Tibial nerve (tissue), 4 donors: ENCODE measurements around the gene MPC1. TPM values are rescaled to one million over a fixed set of nuclear protein-coding genes. Genes with fewer than 3 reads are reported as not detected.

Experiments used
- DNase-seq, 2 donors: peaks; one replicate each; pipeline ENCODE4 v3.0.0-alpha.2; 2019; ENCODE audit warnings: low spot score in 2 of 2
- H3K27ac ChIP-seq, 4 donors: fragments of 200-600 bp; sonication (generic) in 3 of 4; one replicate each; pipeline ENCODE4 v1.5.1; 2017 to 2019; ENCODE audit warnings: mild to moderate bottlenecking in 1 of 4
- H3K27me3 ChIP-seq, 2 donors: fragments of 200-600 bp; sonication (generic) in 1 of 2; one replicate each; pipeline versions ENCODE4 v1.5.1 to v1.6.0; 2017 to 2019
- H3K36me3 ChIP-seq, 3 donors: fragments of 200-600 bp; sonication (generic); one replicate each; pipeline ENCODE4 v1.5.1; 2018 to 2019
- H3K4me1 ChIP-seq, 4 donors: fragments of 200-600 bp; sonication (generic) in 3 of 4; one replicate each; pipeline ENCODE4 v1.5.1; 2017 to 2019
- H3K4me3 ChIP-seq, 4 donors: fragments of 200-600 bp; sonication (generic) in 3 of 4; one replicate each; pipeline ENCODE4 v1.5.1; 2017 to 2019; ENCODE audit warnings: mild to moderate bottlenecking in 1 of 4, moderate library complexity in 1 of 4
- H3K9me3 ChIP-seq, 4 donors: fragments of 200-600 bp; sonication (generic) in 3 of 4; one replicate each; pipeline ENCODE4 v1.5.1; 2017 to 2019
- EP300 ChIP-seq, 2 donors: sonication (generic); formaldehyde crosslinking; IDR thresholded peaks; one replicate each; pipeline ENCODE4 v1.6.1; 2017; ENCODE audit warnings: antibody characterized with exemption in 2 of 2, mild to moderate bottlenecking in 1 of 2
- POLR2A ChIP-seq, 2 donors: fragments of 450-650 bp; IDR thresholded peaks; one replicate each; pipeline ENCODE4 v1.6.1; 2017; ENCODE audit warnings: antibody characterized with exemption in 2 of 2, mild to moderate bottlenecking in 2 of 2, moderate library complexity in 2 of 2
- WGBS, 2 donors: methylation state at CpG; one replicate each; pipeline ENCODE4 v1.1.5; 2018; 5-methylcytosine and 5-hydroxymethylcytosine counted together
- total RNA-seq, 4 donors: library from RNA; depleted of rRNA; stranded (reverse); fragments of >200 nt; gene quantifications; one replicate each; pipeline ENCODE4 v1.1.0, GENCODE V29; 2016
- TF ChIP-seq, protein P1 (sequence below), 5 experiments: fragments of 200-600 bp in 3 of 5; fragments of 450-650 bp in 2 of 5; sonication (generic) in 3 of 5; IDR thresholded peaks; one replicate each; pipeline ENCODE4 v1.5.1; 2016 to 2019; ENCODE audit warnings: antibody characterized with exemption in 5 of 5, mild to moderate bottlenecking in 3 of 5, moderate library complexity in 2 of 5

Gene MPC1
- total RNA-seq = 10 to 100 TPM; 29.8 to 70.1 (median 53.7) TPM

DNA sequence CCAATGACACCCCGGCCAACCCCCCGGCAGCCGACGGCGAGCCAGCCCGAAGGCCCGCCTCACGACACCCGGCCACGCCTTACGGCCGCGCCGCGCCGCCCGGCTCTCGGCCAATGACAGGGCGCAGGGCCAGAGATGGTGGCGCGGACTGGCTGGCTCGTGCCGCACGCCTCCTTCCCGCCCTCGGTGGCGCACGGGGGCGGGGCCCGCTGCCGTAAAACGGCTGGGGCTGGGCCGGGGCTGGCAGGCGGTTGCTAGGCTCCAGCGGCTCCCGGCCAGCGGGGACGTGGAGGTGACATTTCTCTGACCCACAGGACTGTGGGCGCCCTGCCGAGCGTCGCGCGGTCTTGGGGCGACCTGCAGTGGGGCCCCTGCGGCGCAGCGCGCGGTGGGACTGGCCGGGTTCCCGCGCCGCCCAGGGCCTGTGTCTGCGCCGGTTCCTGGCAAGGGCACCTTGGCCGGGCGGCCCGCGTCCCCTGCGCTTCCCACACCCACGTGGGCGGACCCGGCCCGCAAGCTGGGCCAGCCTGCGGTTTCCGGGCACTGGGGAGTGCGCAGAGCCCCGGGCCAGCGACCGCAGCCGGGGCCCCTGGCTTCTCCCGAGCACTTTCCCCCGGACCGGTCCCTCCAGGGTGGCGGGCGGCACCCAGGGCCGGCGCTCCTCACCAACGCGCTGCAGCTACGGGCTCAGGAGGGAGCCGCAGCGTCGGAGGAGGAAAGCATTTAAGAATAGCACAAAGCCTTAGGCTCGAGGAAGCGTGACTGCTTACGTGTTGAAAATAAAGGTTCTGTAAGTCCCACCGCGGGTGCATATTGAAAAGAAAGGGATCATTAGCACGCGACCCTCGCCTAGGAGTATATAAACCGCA is at the start of gene MPC1:
Gene MPC1, minus strand, starts transcription at position 8 of the 869 bp plus-strand sequence. CDS start 64 bp downstream, outside the sequence.
- no peaks in the 10 kb centered on the region for H3K27me3 ChIP-seq
- H3K4me1 ChIP-seq = peaks cover 0 to 31% (median 6%) of the 10 kb centered on the region in 4 donors
- no peaks in the 10 kb centered on the region for H3K36me3 ChIP-seq
- H3K27ac ChIP-seq = peak within 1 kb of the TSS; percentile 80 to 95 (median 93)
- H3K9me3 ChIP-seq = no peaks in the 10 kb centered on the region
- DNase-seq = peak; percentile 91 to 93
- WGBS, 2 donors = 0% methylated on average over 24 to 65 of the region's 94 CpGs
- peak within 1 kb of the TSS; percentile 85 to 96 (median 92) for H3K4me3 ChIP-seq
- TF ChIP-seq EP300 (IDR thresholded peaks at IDR 0.05) = no peak
- TF ChIP-seq, protein P1, sequence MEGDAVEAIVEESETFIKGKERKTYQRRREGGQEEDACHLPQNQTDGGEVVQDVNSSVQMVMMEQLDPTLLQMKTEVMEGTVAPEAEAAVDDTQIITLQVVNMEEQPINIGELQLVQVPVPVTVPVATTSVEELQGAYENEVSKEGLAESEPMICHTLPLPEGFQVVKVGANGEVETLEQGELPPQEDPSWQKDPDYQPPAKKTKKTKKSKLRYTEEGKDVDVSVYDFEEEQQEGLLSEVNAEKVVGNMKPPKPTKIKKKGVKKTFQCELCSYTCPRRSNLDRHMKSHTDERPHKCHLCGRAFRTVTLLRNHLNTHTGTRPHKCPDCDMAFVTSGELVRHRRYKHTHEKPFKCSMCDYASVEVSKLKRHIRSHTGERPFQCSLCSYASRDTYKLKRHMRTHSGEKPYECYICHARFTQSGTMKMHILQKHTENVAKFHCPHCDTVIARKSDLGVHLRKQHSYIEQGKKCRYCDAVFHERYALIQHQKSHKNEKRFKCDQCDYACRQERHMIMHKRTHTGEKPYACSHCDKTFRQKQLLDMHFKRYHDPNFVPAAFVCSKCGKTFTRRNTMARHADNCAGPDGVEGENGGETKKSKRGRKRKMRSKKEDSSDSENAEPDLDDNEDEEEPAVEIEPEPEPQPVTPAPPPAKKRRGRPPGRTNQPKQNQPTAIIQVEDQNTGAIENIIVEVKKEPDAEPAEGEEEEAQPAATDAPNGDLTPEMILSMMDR (IDR thresholded peaks at IDR 0.05) = peak in 1 of 5 experiments; percentile 31
- TF ChIP-seq POLR2A (IDR thresholded peaks at IDR 0.05) = peak; percentile 22 to 83

DNA sequence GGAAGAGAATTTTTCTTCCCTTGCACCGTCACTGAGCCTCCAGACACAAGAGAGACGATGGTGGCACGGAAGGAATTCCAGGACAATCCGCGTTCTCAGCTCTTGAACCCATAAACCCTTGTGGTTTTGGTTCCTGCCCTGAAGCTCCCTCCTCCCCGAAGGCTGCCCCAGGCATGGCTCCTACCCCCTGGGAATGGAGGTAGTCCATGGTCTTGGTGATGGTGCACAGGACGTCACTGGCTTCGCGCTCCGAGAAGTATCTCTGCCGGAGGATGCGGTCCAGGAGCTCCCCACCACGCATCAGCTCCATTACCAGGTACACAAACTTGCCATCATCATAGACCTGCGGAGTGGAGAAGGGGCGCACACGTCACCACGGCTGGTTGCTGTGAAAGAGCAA is 47.5 kb upstream of the MPC1 start:
- no peak for DNase-seq
- no peak overlapping the region for H3K27ac ChIP-seq
- 93 to 97% methylated on average over 17 of the region's 17 CpGs for WGBS, 2 donors

DNA sequence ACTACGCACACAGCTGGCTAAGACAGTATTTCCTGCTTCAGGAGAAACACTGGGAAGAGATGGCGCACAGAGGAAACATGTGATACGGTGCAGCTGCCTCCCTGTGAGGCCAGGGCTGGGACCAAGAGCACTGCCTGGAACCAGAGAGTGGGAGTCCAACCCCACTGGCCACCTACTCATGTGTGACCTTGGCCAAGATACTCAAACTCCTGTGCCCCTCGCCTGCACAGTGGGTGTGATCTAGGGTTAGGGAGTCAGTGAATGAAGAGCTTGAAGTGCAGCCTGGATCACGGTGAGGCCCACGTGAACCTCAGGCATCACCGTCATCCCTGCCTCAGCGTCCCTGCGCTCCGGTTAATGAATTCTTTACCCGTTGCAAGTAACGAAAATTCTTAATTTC is 41.7 kb upstream of the MPC1 start:
- Histone ChIP-seq H3K4me1 (no peaks in the 10 kb centered on the region), H3K36me3 (peaks cover 0 to 60% (median 0%) of the 10 kb centered on the region in 3 donors), H3K27ac (peak overlapping the region in 2 of 4 donors; percentile 11 to 71), H3K27me3 (no peaks in the 10 kb centered on the region), H3K4me3 (no peak overlapping the region), H3K9me3 (no peaks in the 10 kb centered on the region)
- TF ChIP-seq EP300 (IDR thresholded peaks at IDR 0.05) (no peak), POLR2A (IDR thresholded peaks at IDR 0.05) (no peak)
- TF ChIP-seq, protein P1 (IDR thresholded peaks at IDR 0.05) = no peak
- DNase-seq = no peak
- 85 to 87% methylated on average over 12 of the region's 12 CpGs for WGBS, 2 donors

More for the DNA sequence above, 47.5 kb upstream of the MPC1 start:
- no peak overlapping the region for H3K4me3 ChIP-seq
- no peaks in the 10 kb centered on the region for H3K9me3 ChIP-seq
- peaks cover 4 to 59% (median 5%) of the 10 kb centered on the region in 3 donors for H3K36me3 ChIP-seq
- no peaks in the 10 kb centered on the region for H3K27me3 ChIP-seq
- peaks cover 0 to 7% (median 0%) of the 10 kb centered on the region in 4 donors for H3K4me1 ChIP-seq
- TF ChIP-seq, protein P1 (IDR thresholded peaks at IDR 0.05) = no peak
- TF ChIP-seq POLR2A (IDR thresholded peaks at IDR 0.05) (no peak), EP300 (IDR thresholded peaks at IDR 0.05) (no peak)

DNA sequence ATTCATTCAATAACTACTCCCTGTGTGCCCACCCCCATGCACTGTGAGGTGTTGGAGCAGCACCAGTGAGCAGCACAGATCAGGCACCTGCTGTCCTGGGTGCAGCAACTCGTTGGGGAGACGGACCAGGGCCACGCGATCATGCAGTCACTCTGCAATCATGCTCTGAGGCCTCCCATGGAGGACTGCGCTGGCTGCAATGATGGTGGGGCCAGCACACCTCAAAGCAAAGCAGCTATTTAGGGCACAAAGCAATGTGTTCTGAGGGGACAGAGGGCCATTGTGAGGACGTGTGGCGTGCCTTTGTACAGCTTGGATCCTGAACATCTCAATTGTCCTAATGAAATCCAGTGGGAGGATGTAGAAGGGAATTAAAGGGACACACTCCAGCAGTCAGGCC is 41.0 kb upstream of the MPC1 start:
- peaks cover 0 to 60% (median 0%) of the 10 kb centered on the region in 3 donors for H3K36me3 ChIP-seq
- no peak for DNase-seq
- H3K4me3 ChIP-seq = no peak overlapping the region
- H3K4me1 ChIP-seq = no peaks in the 10 kb centered on the region
- WGBS, 2 donors = 57 to 62% methylated on average over 6 to 7 of the region's 7 CpGs
- H3K9me3 ChIP-seq = no peaks in the 10 kb centered on the region
- peak overlapping the region in 1 of 4 donors; percentile 71 for H3K27ac ChIP-seq
- TF ChIP-seq, protein P1 (IDR thresholded peaks at IDR 0.05) = no peak
- no peak for TF ChIP-seq POLR2A (IDR thresholded peaks at IDR 0.05)
- peak in 1 of 2 donors; percentile 29 for TF ChIP-seq EP300 (IDR thresholded peaks at IDR 0.05)
- no peaks in the 10 kb centered on the region for H3K27me3 ChIP-seq
